NCI-H2171 (cell line): ENCODE data around the gene FHIP2A.
"Not testable (repeated sequence)": the region's sequence is repeated elsewhere in the genome, so short reads cannot be mapped to it uniquely, and the experiment has no call there.

Experiments used
- DNase-seq: peaks from one replicate; lab custom pipeline; 2025; lab: John Stamatoyannopoulos, UW

The FHIP2A gene

DNA sequence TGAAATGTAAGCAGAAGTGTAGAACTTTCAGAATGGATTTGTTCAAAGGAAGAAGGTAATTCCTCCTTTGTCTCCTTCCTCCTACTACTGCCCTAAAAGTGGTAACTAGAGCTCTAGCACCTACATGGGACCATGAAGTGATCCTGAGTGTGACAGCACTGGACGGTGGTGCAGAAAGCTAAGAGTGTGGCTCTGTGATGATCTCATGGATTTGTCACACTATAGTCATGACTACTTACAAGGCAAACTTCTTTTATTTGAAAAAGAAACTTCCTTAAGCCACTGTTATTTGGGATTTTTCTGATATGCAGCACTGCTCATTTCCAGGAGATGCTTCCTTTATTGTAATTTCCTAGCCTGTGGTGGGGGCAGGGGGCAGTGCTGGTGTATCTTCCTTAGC is 5.8 kb upstream of the FHIP2A start:
- DNase-seq, result no peak

GRCh38 chr10:114816308-114816707 is 5.3 kb upstream of the FHIP2A start:
- DNase-seq, result no peak

DNA sequence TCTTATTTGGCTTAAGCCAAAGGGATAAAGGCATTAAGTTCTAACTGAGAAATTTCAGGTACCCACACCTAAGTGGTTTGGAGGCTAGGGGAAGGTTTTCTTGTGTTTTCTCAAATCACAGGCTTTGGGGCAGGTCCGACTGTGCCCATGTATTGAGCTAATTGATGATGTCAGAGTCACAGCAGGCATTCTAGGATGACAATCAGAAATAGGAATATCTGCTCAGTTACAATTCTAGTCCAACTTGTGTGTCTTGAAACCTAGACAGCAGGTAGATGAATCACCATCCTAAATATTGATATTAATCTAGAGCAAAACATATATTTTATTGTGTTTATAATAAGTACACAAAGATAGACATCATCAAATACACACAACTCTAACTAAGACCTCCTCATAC is 2.3 kb upstream of the FHIP2A start:
- DNase-seq, result no peak

GRCh38 chr10:114821915-114822443 is 399 bp downstream of the FHIP2A start:
- DNase-seq, result no peak

- DNase-seq, result no peak
Observed at GRCh38 chr10:114822444-114823076, 980 bp downstream of the FHIP2A start.

DNA sequence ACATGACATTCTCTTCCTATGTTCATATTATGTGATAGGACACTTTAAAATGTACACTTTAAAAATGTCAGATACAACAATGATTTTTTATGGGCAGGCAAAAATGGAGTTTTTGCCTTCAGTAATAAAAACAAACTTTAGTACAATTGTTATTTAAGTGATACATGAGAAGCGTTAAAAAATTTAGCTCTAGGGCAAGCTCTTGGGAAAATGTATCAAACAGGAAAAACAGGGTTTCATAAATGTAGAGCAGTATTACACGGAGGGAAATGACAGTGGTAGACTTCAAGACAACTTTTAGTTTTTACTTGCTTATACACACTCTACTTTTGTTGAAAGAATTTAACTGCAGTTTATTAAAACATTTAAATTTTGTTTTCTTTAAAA is 1.5 kb downstream of the FHIP2A start:
- DNase-seq, result no peak

DNA sequence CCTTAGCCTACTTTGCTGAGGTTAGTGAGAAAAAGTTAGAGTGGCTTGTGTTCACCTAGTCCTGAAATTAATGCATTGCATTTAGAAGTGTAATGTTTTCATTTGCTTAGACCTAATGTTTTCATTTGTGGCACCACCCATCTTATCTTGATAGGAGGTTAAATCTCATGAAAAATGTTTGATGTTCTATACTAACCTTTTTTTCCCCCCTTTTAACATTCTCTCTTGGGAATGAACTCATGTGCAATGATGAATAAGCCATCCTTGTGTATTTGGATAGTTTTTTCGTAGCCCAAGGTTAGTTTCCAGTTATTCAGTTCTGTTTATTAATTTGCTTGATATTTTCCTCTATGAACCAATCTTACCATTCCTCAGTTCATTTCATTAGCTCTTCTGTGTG is 2.8 kb downstream of the FHIP2A start:
- no peak for DNase-seq

GRCh38 chr10:114825513-114826253 is 4.1 kb downstream of the FHIP2A start:
- no peak for DNase-seq

DNA sequence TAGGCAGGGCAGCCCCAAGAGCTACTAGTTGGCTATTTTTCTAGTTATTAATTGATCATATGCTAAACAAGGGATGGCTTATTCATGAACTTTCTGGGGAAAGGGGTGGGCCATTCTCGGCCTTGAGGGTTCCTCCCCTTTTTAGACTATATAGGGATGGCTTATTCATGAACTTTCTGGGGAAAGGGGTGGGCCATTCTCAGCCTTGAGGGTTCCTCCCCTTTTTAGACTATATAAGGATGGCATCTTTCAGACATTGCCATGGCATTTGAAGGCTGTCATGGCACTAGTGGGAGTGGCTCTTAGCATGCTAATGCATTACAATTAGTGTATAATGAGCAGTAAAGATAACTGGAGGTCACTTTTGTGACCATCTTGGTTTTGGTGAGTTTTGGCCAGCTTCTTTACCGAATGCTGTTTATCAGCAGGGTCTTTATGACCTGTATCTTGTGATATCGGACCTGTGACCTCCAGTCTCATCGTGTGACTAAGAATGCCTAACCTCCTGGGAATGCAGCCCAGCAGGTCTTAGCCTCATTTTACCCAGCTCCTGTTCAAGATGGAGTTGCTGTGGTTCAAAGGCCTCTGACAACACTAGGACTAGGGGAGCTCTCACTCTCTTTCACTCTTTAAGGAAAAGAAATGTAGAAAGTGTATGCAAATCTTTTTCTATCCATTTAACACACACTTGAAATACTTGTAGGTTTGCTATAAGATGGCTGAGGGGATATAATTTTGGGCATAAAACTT is 7.8 kb downstream of the FHIP2A start:
- no peak for DNase-seq

DNA sequence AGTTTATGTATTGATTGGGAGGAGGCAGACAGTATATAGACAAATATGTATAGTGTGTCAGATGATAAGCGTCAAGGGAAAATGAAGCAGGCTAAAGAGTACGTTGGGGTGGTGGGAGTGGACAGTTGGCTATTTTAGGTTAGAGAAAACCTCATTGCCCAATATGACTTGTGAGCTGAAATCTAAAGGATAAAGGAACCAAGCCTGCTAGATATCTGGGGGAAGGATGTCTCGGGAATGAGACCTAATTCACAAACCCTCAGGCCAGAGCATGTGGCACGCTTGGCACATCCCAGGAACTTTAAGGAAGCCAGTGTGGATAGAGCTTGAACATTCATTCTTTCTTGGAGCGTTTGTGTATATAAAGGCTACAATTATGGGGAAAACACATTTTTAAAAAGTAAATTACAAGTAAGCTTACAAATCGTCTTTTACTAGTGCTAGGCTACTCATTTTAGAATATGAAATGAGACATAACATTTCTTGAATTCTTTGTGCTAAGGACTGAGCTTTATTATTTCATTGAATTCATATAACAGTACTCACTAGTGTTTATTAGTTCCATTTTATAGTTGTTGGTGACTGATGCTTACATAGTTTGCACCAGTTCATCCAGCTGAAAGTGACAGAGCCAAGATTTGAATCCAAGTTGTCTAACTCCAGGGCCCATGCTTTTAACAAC is 9.7 kb downstream of the FHIP2A start:
- no peak for DNase-seq

DNA sequence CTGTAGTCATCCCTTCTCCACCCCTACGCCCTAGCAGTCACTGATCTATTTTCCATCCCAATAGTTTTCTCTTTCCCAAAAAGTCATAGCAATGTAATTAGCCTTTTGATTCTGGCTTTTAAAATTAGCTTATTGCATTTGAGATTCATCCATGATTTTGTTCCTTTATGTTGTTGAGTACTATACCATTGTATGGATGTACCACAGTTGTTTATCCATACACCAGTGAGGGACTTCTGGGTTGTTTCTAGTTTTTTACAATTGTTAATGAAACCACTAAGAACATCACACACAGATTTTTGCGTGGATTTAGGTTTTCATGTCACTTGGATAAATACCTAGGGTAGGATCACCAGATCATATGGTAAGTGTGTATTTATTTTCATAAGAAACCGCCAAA is 16.1 kb downstream of the FHIP2A start:
- no peak for DNase-seq

- DNase-seq, result no peak
Observed at GRCh38 chr10:114839901-114840300, 18.3 kb downstream of the FHIP2A start.

DNA sequence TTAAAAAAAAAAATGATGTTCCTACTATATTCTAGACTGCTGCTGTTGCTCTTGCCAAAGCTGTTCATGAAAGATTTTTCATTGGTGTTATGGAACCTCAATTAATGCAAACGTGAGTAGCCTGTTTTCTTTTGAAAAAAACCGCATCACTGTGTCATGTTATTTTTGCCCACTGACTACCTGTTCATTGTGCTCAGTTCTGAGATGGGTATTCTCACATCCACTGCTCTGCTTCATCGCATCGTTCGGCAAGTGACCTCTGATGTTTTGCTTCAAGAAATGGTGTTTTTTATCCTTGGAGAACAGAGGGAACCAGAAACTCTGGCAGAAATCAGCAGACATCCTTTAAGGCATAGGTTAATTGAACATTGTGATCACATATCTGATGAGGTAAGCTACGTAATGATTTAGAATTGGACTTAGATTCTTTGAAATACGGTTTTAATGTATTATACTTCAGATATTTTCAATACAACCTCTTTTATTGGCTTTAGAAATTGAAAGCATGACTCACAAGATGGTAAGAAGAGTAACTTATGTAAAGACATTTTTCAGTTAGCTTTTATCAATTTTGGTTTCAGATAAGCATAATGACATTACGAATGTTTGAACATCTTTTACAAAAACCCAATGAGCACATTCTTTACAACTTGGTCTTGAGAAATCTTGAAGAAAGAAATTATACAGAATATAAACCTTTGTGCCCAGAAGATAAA is 24.6 kb downstream of the FHIP2A start:
- DNase-seq, result no peak

DNA sequence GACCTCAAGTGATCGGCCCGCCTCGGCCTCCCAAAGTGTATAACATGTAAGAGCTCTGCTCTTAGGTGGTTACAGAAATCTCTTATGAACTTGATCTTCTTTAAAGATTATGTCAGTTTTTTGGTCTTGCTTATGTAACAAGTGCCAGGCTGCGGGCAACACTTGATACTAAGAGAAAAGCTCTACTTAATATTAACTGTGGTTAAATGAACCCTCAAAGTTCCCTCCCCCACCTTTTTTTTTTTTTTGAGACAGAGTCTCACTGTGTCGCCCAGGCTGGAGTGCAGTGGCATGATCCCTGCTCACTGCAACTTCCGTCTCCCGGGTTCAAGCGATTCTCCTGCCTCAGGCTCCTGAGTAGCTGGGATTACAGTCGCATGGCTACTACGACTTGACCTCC is 25.9 kb downstream of the FHIP2A start:
- not testable (repeated sequence) for DNase-seq

- no peak for DNase-seq
Observed at GRCh38 chr10:114849674-114850073, 28.1 kb downstream of the FHIP2A start.

DNA sequence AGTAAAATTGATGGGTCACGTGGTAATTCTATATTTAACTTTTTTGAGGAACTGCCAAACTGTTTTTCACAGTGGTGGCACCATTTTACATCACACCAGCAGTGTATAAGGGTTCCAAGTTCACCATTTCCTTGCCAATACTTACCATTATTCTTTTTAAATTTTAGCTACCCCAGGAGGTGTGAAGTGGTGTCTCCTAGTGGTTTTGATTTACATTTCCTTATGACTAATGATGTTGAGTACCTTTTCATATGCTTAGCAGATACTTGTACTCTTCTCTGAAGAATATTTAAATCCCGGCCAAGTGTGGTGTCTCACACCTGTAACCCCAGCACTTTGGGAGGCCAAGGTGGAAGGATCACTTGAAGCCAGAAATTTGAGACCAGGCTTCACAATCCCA is 28.5 kb downstream of the FHIP2A start:
- no peak for DNase-seq

- DNase-seq, result no peak
Observed at GRCh38 chr10:114851336-114851735, 29.8 kb downstream of the FHIP2A start.

DNA sequence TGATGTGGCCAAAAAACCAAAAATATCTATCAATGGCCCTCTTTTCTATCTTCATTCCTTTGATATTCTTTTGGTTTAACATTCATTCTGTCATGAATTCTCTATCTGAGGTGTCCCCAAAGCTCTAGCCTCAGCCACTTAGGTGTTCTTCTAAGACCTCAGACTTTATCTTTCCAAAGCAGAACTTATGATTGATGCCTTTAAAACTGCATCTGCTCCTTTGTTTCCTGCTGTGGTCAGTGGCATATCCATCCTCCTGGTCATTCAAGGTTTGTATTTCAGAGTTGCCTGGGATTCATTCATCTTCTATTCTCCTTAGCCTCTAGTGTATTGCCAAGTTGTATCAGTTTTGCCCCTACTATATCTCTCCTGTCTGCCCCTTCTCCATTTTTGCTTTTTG is 30.6 kb downstream of the FHIP2A start:
- no peak for DNase-seq

DNA sequence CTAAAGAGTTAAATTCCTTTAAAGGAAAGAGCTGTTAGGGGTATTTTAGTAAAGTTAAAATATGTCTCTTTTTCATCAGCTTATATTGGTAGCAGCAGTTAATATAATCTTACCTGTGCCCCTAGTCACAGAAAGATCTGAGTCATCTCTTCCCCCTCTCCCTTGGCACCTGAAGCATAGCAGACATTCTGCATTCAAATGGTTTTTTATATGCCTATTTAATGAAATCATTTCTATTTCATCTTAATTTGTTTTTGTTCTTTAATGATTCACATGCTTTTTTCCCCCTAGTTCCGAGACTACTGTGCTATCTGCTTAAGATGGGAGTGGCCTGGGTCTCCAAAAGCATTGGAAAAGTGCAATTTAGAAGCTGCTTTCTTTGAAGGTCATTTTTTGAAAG is 33.3 kb downstream of the FHIP2A start:
- no peak for DNase-seq

GRCh38 chr10:114855776-114856543 is 34.4 kb downstream of the FHIP2A start:
- DNase-seq, result no peak
